ENCODE results near the gene INAVA.
A peak's percentile ranks its signal among the peaks of the same experiment; 100 is the strongest.

Gene INAVA

DNA sequence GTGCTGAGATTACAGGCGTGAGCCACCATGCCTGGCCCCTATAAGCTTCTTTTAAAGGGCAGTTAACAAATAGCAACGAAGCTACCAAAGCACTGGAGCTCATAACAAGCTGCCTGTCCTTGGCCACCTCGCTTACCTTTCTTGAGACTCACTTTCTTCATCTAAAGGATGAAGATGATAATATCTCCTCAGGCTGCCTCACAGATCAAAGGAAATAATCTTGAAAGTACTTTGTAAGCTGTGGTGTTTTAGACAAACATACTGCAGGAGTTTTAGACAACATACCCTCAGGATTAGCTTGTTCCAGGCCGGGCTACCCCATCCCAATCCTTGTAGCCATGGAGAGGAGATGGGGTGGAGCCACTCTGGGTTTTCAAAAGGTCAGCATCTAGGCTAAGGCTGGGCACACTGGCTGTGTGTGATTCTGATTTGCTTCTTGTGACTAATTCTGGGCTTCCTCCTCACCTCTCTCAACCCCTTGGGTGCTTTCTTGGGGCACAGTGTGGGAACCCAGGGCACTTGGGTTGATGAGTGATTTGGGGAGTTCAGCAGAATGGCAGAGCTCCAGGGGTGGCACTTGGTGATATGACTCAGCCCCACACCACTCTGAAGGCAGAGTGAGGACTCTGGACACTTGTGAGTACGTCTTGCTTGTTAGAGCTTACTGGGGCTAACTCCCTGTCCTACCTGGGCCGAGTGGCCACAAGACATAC, 16.7 kb upstream of the INAVA start:
- no peak for DNase-seq

DNA sequence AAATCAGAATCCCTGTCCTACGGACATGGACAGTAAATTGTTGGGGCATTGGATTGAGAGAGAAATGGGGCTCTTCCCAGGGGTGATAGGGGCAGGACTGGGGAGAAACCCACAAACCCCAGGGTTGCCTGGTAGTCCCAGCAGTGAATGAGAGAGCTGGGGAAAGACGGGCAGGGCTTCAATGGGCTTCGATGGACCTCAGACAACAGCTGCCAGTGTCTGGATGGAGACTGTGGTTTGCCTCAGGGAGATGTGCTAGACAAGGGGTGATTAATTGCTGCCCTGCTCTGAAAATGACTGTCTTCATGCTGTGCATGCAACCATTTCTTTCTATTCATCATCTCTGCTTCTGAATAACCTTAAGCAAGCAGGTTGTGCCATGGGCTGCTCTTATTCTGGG, 14.5 kb upstream of the INAVA start:
- no peak for DNase-seq

DNA sequence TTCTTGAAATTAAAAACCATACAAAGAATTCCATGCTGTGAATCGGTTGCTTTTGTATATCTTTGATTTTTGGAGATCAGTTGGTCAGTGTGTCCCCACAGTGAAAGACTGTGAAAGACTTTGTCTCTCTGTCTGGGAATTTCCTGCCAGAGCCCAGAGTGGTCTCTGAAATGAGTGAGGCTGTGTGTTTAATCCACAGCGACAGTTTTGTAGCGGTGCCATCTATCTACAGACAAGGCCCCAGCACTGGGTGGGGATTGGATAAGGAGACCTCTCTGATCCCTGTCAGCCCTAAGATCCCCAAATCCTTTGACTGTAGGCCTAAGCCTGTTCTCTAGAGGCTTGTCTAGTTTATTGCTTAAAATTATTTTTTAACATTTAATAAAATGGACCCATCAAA, 11.6 kb upstream of the INAVA start:
- no peak for DNase-seq

DNA sequence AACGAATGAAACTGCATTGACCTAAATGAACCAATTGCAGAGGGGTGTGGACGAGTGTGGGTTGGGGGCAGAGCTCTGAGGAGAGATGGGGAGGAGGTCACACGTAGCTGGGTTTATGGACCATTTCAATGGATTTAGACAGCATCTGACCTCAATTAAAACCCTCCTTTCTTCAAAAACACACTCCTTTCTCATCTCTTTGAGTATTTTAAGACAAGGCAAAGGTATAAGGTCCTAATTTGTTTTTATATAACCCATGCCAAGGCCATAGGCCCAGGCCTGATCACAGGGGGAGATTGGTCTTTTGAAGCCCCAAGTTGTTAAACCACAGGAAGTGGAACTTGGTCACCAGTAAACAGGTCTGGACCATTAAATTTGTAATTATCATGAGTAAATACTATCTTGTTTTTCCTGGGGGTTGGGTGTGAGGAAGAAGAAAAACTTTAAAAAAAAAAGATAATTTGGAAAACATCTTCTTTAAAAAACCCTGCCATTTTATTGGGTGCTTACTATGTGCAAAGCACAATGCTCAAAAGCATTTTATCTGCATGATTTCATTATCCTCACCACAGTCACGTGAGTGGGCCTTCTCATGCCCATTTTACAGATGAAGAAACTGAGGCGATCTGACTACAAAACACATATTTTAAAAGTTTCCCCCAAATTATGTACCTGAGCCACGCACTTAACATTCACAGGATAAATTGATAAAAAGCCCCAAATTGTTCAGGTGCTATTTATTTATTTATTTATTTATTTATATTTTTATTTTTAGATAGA, 8.9 kb upstream of the INAVA start:
- no peak for DNase-seq

DNA sequence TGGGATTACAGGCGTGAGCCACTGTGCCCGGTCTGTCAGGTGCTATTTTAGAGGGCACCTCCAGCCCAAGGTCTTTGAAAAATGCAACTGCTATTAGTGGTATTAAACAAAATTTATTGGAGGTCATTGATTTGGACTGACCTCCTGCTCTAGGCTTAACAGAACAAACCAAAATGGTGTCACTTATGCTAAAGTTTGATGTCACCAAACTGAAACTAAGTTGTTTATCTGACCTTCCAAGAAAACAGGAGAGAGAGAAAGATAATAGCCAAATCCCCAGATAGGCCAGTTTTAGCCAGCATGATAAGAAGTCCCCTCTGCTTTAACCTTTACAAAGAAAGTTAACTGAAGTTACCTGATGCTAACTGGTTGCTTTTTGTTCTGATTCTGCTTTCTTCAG, 8.1 kb upstream of the INAVA start:
- DNase-seq, result no peak

DNA sequence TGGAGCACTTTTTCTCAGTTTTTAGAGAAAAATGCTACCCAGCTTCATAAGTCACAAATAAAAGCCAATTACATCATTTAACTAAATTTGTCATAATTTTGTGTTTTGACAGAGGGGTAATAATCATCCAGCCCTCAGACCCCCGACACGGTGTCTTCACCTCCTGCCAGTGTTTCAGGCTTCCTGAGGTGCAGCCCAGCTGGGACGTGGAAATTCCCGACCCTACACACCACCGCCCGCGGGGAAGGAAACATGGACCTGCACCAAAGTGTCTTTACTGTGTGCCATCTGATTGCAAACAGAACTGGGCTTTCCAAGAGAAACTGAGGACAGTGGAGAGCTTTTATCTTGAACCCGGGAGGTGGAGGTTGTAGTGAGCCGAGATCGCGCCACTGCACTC, 7.7 kb upstream of the INAVA start:
- DNase-seq, result no peak

DNA sequence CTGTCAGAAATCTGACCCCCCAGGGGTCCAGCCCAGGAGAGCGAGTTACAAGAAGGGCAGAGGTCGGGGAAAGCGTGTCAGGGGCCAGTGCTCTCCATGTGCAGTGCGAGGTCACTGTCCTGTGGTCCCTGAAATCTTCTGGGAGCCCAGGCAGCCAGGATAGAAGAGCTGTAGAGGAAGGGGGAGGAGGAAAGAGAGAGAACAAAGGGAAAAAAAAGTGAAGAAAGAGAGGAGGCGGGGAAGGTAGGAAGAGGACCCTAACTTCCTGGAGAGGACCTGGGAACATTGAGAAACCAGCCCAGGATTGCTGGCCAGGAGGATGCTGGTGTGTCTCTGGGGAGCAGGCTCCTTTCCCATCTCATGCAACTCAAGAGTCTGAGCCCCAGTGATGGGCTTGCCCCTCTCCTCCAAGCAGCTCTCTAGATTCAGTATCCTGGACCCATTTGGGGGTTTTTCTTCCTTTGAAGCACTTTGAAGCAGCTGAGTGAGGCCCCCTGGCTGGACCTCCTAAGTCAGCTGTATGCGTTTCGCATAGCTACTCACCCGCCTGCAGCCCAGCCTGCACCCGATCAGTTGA, 6.8 kb upstream of the INAVA start:
- no peak for DNase-seq

DNA sequence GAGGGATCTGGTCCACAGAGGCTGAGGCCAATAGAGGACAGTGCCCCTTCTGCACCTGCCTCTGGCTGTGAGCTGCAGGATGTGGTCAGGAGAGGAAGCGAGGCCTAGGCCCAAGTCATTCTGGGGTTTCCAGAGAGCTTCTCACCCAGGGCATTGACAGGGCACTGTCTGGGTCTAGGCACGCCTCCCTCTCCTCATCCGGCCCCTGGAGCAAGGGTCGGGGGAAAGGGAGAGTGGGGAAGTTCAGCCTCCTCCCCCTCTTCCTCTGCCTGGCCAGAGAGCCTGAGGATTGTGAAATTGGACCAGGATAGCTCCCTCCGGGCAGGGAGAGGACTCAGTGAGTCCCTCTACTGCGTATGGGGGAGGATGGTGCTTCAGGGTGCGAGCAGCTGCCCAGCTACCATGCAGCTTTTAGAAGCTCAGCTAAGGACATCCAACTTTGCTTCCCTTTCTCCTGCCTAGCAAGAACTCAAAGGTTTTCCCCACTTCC, 6.3 kb upstream of the INAVA start:
- DNase-seq, result no peak

DNA sequence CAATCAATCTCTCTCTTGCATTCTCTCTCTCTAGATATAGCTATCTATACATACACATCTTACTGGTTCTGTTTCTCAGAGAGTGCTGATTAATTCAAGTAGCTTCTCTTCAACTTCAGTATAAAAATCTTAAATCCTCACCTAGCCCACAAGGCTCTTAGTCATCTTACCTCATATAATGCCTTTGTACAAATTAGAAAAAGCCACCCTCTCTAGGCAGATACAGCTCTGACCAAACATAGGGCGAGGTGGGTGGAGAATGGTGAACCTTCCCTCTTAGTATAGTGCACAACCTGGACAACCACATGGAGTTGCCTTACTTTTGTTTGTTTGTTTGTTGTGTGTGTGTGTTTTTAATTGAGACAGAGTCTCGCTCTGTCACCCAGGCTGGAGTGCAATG, 5.1 kb upstream of the INAVA start:
- DNase-seq, result no peak

DNA sequence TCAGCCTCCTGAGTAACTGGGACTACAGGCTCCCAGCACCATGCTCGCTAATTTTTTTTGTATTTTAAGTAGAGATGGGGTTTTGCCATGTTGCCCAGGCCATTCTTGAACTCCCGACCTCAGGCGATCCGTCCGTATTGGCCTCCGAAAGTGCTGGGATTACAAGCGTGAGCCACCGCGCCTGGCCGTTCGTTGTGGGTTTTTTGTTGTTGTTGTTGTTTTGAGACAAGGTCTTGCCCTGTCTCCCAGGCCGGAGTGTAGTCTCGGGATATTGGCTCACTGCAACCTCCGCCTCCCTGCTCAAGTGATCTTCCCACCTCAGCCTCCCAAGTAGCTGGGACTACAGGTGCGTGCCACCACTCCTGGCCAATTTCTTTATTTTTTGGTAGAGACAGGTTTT, 4.7 kb upstream of the INAVA start:
- DNase-seq, result no peak

DNA sequence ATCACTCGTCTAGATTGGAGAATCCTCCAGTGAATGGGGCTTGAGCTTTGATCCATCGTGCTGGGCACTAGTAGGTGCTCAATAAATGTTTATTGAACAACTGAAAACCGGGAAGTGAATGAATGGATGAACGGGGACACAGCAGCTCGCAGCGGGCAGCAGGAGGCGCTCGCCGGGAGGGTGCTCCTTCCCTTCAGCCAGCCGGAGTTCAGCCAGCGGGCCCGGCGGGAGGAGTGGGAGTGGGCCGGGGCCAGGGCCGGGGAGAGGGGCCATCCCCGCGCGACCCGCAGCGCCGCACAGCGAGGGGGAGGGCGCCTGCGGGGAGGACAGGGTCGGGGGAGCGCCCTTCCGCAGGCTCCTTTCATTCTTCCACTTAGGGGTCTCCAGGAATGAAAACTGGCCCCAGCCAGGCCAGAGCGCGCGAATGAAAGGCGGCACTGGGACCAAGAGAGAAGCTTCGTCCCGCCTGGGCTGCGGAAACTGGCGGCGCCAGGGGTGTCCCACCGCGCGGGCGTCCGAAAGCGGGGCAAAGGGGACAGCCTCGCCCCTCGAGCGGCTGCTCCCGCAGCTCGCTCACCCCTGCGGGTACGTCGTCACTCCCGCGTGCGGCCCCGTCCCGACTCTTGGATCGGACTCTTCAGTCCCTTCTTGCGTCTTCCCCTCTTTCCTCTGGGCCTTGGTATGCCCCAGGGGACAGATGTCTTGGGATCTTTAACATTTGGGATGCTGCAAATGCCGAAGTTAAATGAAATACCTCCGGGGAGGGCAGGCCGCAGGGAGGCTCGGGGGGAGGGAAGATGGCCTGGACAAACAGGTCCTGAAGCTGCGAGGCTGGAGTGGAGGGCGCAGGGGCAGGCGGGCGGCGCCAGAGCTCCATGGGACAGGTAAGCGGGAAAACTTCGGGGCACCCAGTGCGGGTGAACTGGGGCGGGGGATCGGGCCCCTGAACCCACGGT, 3.6 kb upstream of the INAVA start:
- DNase-seq, result peak; percentile 69

DNA sequence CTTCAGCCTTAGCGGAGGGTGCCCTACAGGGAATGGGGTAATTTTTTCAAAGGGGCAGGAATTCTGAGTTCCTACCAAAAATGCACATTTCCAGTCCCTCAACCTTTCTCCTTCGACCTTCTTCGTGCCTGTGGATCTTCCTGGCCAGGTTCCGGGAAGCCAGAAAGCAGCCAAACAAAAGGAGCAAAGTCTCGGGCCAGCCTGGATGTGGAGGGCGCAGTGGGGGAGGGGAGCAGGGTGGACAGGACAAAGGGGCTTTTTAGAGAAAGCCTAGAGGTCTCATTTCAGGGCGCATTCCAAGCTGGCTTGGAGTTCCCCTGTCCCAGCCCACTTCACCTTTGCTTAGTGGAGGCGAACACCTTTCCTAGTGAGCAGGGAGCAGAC, 2.9 kb upstream of the INAVA start:
- DNase-seq, result no peak

DNA sequence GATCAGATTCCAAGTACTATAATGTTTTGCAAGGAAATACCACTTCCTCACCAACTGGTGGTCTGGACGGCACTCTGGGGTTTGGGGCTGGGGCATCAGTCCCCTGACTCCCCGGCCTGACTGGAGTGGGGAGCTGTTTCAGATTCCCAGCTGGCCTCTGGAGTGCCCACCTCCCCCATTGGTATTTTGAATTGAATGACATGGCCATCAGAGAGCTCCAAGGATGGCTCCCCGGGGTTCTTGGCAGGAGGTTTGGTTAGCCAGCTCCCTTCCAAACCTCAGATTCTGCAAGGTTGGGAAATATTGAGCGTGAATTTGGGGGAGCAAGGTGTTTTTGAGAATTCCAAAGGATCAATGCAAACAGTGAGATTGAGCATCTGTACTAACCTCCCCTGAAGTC, 2.2 kb upstream of the INAVA start:
- DNase-seq, result no peak

DNA sequence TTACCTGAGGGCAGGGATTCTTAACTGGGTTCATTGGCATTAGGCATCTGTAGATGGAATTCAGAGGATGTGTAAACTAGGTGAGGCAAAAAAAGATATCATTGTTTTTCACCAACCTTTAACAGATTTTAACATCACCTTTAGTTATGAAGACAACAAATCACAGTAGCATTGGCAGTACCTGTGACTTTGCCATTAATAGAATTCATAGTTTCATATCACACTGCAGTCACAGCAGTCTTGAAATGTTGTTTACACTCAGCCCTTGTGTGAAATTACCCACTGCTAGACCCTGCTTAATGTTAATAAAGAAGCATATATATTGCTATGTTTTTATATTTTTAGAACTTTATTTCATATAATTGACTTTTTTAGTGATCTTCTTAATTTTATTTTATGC, 1.7 kb upstream of the INAVA start:
- no peak for DNase-seq

DNA sequence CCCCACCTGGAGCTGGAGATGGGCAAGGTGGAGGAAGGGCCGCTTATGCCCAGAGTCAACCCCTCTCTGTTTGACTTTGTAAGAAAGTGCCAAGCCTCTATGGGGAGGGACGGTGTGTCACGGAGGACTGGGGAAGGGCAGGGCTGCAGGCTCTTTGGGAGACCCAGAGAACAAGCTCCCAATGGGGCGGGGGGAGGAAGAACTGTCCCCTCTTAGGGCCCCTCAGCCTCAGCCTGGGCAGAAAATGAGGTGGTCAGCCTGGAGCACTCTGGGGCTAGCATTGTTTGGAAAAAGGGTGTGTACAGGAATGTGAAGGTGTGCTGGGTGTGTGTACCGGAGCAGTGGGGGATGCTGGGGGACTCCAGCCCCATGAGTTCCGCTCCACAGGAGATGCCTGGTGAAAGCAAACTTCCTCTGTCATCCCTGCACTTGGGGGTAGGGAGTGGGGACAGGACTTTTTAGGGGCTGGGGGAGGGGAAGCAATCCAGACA, 1.2 kb upstream of the INAVA start:
- no peak for DNase-seq

DNA sequence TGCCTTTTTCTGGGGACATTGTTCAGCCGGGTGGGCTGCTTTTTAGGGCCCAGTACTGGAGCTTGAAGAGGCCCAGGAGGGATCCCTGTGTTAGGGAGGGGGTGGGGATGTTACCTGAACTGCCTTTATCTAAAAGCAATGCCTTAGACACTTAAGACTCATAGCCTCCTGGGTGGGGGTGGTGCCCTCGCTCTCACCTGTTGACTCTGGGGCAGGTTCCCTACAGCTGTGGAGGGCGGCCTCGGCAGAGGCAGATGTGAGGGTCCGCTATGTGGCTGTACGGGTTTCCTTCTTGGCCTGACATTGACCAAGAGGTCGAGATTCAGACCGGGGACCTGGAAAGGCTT, 716 bp downstream of the INAVA start:
- no peak for DNase-seq

DNA sequence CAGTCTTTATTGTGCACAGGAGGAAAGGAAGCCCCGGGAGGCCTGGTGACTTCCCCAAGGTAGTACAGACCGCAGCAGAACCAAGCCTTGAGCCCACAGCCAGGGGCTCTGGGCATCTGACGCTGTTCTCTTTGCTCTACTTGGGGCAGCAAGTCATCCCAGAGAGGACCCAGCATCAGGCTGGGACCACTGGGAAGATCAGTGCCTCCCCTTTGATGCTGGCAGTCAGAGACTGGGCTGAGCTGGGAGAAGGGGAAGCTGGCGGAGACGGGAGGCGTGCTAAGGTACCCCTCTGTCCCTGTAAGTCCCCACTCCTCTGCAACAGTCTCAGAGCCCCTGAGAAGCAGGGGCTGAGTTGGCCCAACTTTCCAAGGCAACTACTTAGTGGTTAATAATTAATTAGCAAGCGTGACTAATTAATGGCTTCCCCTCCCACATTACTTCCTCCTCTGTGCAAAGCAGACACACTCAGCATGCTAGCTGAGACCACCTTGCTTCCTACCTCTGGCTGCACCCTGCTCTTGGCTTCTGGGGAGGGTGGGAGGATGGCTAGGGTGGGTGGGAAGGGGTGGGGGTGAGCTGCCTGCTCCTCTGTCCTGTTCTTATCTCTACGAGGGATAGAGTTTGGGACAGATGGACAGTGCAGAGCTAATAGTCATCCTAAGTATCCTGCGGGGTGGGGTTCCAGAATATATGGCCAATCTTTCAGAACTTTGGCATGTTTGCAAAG, 1.3 kb downstream of the INAVA start:
- no peak for DNase-seq

DNA sequence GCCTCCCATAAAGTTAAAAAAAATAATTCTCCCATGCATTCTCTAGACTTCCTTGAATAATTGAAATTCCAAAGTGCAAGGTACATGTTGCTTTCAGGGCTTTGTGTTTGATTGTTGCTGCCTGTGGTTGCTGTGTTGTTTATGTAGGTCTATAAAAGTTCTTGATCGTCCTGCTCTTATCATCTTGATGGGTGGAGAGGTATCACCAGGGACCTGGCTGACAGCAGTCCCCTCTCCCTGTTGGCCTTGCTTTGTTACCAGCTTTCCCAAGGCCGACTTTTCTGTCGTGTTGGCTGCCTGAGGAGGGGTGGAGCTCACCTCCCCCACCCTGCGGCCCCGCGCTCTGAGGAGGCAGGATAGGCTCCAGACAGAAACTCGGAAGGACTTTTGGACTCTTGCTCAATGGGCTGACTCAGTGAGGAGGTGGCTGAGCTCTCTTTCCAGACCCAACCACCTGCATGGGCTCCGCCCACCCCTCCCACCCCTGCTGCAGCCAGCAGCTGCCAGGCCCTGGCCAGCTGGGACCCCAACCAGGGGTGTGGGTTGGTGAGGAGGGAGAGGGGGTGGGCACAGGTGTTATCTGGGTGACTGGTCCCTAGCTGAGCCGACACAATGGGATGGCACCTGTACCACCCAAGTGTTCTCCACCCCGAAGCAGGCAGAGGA, 2.0 kb downstream of the INAVA start:
- no peak for DNase-seq

DNA sequence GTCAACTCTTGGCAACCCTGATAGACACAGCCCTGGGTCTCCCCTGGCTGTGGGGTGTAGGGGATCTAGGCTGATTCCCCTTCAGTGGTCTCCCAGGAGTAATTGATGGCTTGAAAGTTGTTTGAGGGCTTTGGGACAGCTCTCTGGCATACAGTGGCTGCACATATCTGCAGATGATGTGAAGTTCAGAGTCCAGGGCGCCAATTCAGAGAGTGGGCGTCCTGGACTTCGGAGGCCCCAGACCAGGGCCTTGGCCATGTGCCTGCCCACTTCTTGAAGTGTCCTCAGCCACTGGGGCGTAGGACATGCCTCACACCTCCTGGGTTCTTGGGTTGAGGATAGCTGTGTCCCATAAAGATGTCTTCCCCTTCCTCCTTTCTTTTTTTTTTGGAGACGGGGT, 2.6 kb downstream of the INAVA start:
- no peak for DNase-seq

DNA sequence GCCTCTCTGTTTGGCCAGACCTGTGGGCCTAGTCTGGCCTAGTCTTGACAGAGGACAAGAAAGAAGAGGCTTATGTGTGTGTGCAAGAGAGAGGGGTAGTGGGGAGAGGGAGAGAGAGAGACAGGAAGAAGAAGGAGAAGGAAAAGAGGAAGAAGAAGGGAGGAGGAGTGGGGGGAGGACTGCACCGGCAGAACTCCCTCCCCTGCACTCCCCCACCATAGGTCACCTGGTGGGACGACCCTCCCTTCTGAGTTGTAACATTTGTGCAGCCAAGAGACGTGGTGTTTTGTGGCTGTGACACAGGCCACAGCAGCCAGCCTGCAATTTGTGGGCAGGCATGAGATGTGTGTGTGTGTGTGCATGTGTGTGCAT, 4.3 kb downstream of the INAVA start:
- no peak for DNase-seq

DNA sequence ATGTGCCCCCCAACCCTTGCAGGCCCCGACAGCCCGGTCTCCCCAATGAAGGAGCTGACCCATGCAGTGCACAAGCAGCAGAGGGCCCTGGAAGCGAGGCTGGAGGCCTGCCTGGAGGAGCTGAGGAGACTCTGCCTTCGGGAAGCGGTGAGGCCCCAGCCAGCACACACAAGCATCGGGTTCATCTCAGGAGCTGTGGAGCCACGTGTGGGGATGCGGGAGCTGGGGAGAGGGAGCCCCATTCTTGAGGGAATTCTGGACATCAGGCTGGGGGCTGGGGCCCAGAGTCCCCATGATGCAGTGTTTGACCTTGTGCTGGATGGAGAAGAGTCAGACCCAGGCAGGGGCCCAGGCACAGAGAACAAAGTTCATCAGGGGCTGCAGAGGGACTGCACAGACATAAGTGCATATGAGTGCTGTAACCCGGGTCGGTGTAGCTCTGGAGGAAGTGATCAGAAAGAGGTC, 4.8 kb downstream of the INAVA start:
- DNase-seq, result no peak

Data from fibroblast of skin of back (primary cell).